Stimulated activated CD4-positive, alpha-beta T cell treated with anti-CD3 and anti-CD28 coated beads, TNF-alpha, amount 100 ng/mL, for 4 hours (primary cell): ENCODE data around the gene IQCB1.
"Not testable (repeated sequence)": the region's sequence is repeated elsewhere in the genome, so short reads cannot be mapped to it uniquely, and the experiment has no call there.

ENCODE experiments used
- DNase-seq, 3 experiments: peaks; one replicate each; pipeline ENCODE4 v3.0.0-alpha.2; 2020; ENCODE audit warnings: low read depth in 3 of 3

The IQCB1 gene

GRCh38 chr3:121748680-121749275 lies 86.1 kb downstream of the IQCB1 start:
- no peak for DNase-seq

- no peak for DNase-seq
These were observed 86.9 kb downstream of the IQCB1 start for GRCh38 chr3:121747976-121748375.

GRCh38 chr3:121743106-121743505 lies 91.8 kb downstream of the IQCB1 start:
- DNase-seq = not testable (repeated sequence)

GRCh38 chr3:121740896-121741295 lies 94.0 kb downstream of the IQCB1 start:
- DNase-seq = no peak

- no peak for DNase-seq
These were observed 95.0 kb downstream of the IQCB1 start for GRCh38 chr3:121739902-121740301.

- DNase-seq = no peak
These were observed 97.2 kb downstream of the IQCB1 start for GRCh38 chr3:121737644-121738043.

GRCh38 chr3:121736112-121736511 lies 98.7 kb downstream of the IQCB1 start:
- no peak for DNase-seq

GRCh38 chr3:121735047-121735696 lies 99.7 kb downstream of the IQCB1 start:
- no peak for DNase-seq

GRCh38 chr3:121730940-121731687 lies 103.7 kb downstream of the IQCB1 start:
- DNase-seq = no peak

GRCh38 chr3:121724130-121724529 lies 110.7 kb downstream of the IQCB1 start:
- no peak for DNase-seq

GRCh38 chr3:121723485-121723884 lies 111.4 kb downstream of the IQCB1 start:
- DNase-seq = no peak

- DNase-seq = no peak
These were observed 112.4 kb downstream of the IQCB1 start for GRCh38 chr3:121722411-121722810.

- no peak for DNase-seq
These were observed 114.7 kb downstream of the IQCB1 start for GRCh38 chr3:121720163-121720562.
